Stimulated activated memory B cell treated with anti-CD40 and anti-IgM and Interleukin-4, amounts not matched to agents 10 μg/mL and 1 μg/mL and 100 μg/mL, for 72 hours (primary cell): Measurements from ENCODE around the gene FSD1.
"Not testable (repeated sequence)": the region's sequence is repeated elsewhere in the genome, so short reads cannot be mapped to it uniquely, and the experiment has no call there.

Experiments used
- ATAC-seq: fragments of 150-1000 bp; cut with Tn5 transposase; 2 replicates; pipeline ENCODE4 v1.10.0; 2021
- H3K27ac Mint-ChIP-seq: one replicate; pipeline ENCODE4 v1.8.0; 2022; ENCODE audit warnings: mild to moderate bottlenecking, mixed read lengths
- H3K27me3 Mint-ChIP-seq: one replicate; pipeline ENCODE4 v1.8.0; 2022; ENCODE audit warnings: mixed read lengths
- H3K36me3 Mint-ChIP-seq: one replicate; pipeline ENCODE4 v1.8.0; 2022; ENCODE audit warnings: mixed read lengths
- H3K4me1 Mint-ChIP-seq: one replicate; pipeline ENCODE4 v1.8.0; 2022; ENCODE audit warnings: mixed read lengths
- H3K4me3 Mint-ChIP-seq: one replicate; pipeline ENCODE4 v1.8.0; 2022; ENCODE audit warnings: mild to moderate bottlenecking, moderate library complexity, mixed read lengths
- H3K9me3 Mint-ChIP-seq: one replicate; pipeline ENCODE4 v1.8.0; 2022; ENCODE audit warnings: mixed read lengths

The FSD1 gene

GRCh38 chr19:4304538-4305256 is at the start of gene FSD1:
TSS of gene FSD1 (plus strand) at chr19:4304598. CDS start at chr19:4304747, 149 bp downstream.
- H3K27me3 Mint-ChIP-seq: peaks cover 43% of the 10 kb centered on the region
- no peaks in the 10 kb centered on the region for H3K9me3 Mint-ChIP-seq
- H3K36me3 Mint-ChIP-seq: no peaks in the 10 kb centered on the region
- H3K4me1 Mint-ChIP-seq: peaks cover 6% of the 10 kb centered on the region
- peak within 1 kb of the TSS; percentile 68 for H3K4me3 Mint-ChIP-seq
- ATAC-seq: peak; percentile 82
- peak within 1 kb of the TSS; percentile 62 for H3K27ac Mint-ChIP-seq

GRCh38 chr19:4256563-4256962 is 47.8 kb upstream of the FSD1 start:
- H3K36me3 Mint-ChIP-seq: peaks cover 67% of the 10 kb centered on the region
- H3K4me1 Mint-ChIP-seq: peaks cover 7% of the 10 kb centered on the region
- H3K27ac Mint-ChIP-seq: no peak overlapping the region
- H3K9me3 Mint-ChIP-seq: no peaks in the 10 kb centered on the region
- no peaks in the 10 kb centered on the region for H3K27me3 Mint-ChIP-seq
- no peak overlapping the region for H3K4me3 Mint-ChIP-seq
- ATAC-seq: no peak

GRCh38 chr19:4257025-4257424 is 47.4 kb upstream of the FSD1 start:
- Mint-ChIP-seq H3K4me1 (peaks cover 7% of the 10 kb centered on the region), H3K4me3 (no peak overlapping the region), H3K36me3 (peaks cover 72% of the 10 kb centered on the region), H3K27me3 (no peaks in the 10 kb centered on the region), H3K9me3 (no peaks in the 10 kb centered on the region), H3K27ac (no peak overlapping the region)
- no peak for ATAC-seq

- Mint-ChIP-seq H3K9me3 (no peaks in the 10 kb centered on the region), H3K36me3 (peaks cover 72% of the 10 kb centered on the region), H3K4me1 (peaks cover 7% of the 10 kb centered on the region), H3K27me3 (no peaks in the 10 kb centered on the region), H3K4me3 (no peak overlapping the region), H3K27ac (no peak overlapping the region)
- peak; percentile 16 for ATAC-seq
These were observed 46.2 kb upstream of the FSD1 start for GRCh38 chr19:4258181-4258580.

GRCh38 chr19:4260613-4261191 is 43.7 kb upstream of the FSD1 start:
- Mint-ChIP-seq H3K4me3 (no peak overlapping the region), H3K9me3 (no peaks in the 10 kb centered on the region), H3K27me3 (no peaks in the 10 kb centered on the region), H3K36me3 (peaks cover 66% of the 10 kb centered on the region), H3K4me1 (peaks cover 14% of the 10 kb centered on the region), H3K27ac (no peak overlapping the region)
- no peak for ATAC-seq

GRCh38 chr19:4264812-4265211 is 39.6 kb upstream of the FSD1 start:
- Mint-ChIP-seq H3K27me3 (no peaks in the 10 kb centered on the region), H3K9me3 (no peaks in the 10 kb centered on the region), H3K36me3 (peaks cover 66% of the 10 kb centered on the region), H3K4me1 (peaks cover 27% of the 10 kb centered on the region), H3K27ac (peak overlapping the region; percentile 77), H3K4me3 (no peak overlapping the region)
- ATAC-seq: no peak

- Mint-ChIP-seq H3K27me3 (no peaks in the 10 kb centered on the region), H3K27ac (no peak overlapping the region), H3K4me1 (peaks cover 24% of the 10 kb centered on the region), H3K9me3 (no peaks in the 10 kb centered on the region), H3K36me3 (peaks cover 61% of the 10 kb centered on the region), H3K4me3 (no peak overlapping the region)
- no peak for ATAC-seq
These were observed 38.0 kb upstream of the FSD1 start for GRCh38 chr19:4266253-4267000.

- Mint-ChIP-seq H3K9me3 (no peaks in the 10 kb centered on the region), H3K27me3 (no peaks in the 10 kb centered on the region), H3K4me1 (peaks cover 24% of the 10 kb centered on the region), H3K27ac (peak overlapping the region; percentile 12), H3K36me3 (peaks cover 59% of the 10 kb centered on the region), H3K4me3 (no peak overlapping the region)
- peak; percentile 64 for ATAC-seq
These were observed 37.1 kb upstream of the FSD1 start for GRCh38 chr19:4267101-4267900.

GRCh38 chr19:4267901-4268815 is 36.2 kb upstream of the FSD1 start:
- peaks cover 24% of the 10 kb centered on the region for H3K4me1 Mint-ChIP-seq
- H3K36me3 Mint-ChIP-seq: peaks cover 62% of the 10 kb centered on the region
- no peak for ATAC-seq
- no peak overlapping the region for H3K27ac Mint-ChIP-seq
- no peaks in the 10 kb centered on the region for H3K27me3 Mint-ChIP-seq
- no peak overlapping the region for H3K4me3 Mint-ChIP-seq
- no peaks in the 10 kb centered on the region for H3K9me3 Mint-ChIP-seq

- Mint-ChIP-seq H3K36me3 (peaks cover 63% of the 10 kb centered on the region), H3K4me3 (no peak overlapping the region), H3K4me1 (peaks cover 24% of the 10 kb centered on the region), H3K9me3 (no peaks in the 10 kb centered on the region), H3K27ac (no peak overlapping the region), H3K27me3 (no peaks in the 10 kb centered on the region)
- ATAC-seq: no peak
These were observed 35.5 kb upstream of the FSD1 start for GRCh38 chr19:4268816-4269430.

- Mint-ChIP-seq H3K9me3 (no peaks in the 10 kb centered on the region), H3K4me3 (no peak overlapping the region), H3K36me3 (peaks cover 29% of the 10 kb centered on the region), H3K4me1 (no peaks in the 10 kb centered on the region), H3K27ac (no peak overlapping the region), H3K27me3 (peaks cover 8% of the 10 kb centered on the region)
- no peak for ATAC-seq
These were observed 31.5 kb upstream of the FSD1 start for GRCh38 chr19:4272894-4273293.

GRCh38 chr19:4274321-4274686 is 30.1 kb upstream of the FSD1 start:
- Mint-ChIP-seq H3K27me3 (peaks cover 17% of the 10 kb centered on the region), H3K36me3 (peaks cover 18% of the 10 kb centered on the region)
- H3K27ac Mint-ChIP-seq, H3K4me1 Mint-ChIP-seq, H3K4me3 Mint-ChIP-seq, ATAC-seq, H3K9me3 Mint-ChIP-seq: not testable (repeated sequence)

- Mint-ChIP-seq H3K4me3 (no peak overlapping the region), H3K36me3 (peaks cover 7% of the 10 kb centered on the region), H3K27me3 (peaks cover 46% of the 10 kb centered on the region), H3K9me3 (no peaks in the 10 kb centered on the region), H3K4me1 (peaks cover 6% of the 10 kb centered on the region), H3K27ac (no peak overlapping the region)
- ATAC-seq: no peak
These were observed 27.2 kb upstream of the FSD1 start for GRCh38 chr19:4277191-4277696.

GRCh38 chr19:4278010-4278409 is 26.4 kb upstream of the FSD1 start:
- Mint-ChIP-seq H3K36me3 (peaks cover 2% of the 10 kb centered on the region), H3K4me3 (no peak overlapping the region), H3K27ac (no peak overlapping the region), H3K27me3 (peaks cover 54% of the 10 kb centered on the region), H3K4me1 (peaks cover 6% of the 10 kb centered on the region), H3K9me3 (no peaks in the 10 kb centered on the region)
- no peak for ATAC-seq
